Endothelial cell of umbilical vein (primary cell): ENCODE measurements around the gene LRP1. TPM values are rescaled to one million over a fixed set of nuclear protein-coding genes. Genes with fewer than 3 reads are reported as not detected.
A peak's percentile ranks its signal among the peaks of the same experiment; 100 is the strongest.

ENCODE experiments used
- BruUV-seq: library from RNA; stranded (reverse); fragments of 400-500 nt; replicated peaks from 2 replicates; lab custom pipeline; 2021; lab: Mats Ljungman, UMichigan
- CTCF ChIA-PET: fragments of 300-600, 350-600 bp; sonication (Branson Sonifier 250); formaldehyde crosslinking; loops from one replicate; lab custom pipeline; 2021; ENCODE audit warnings: antibody characterized with exemption, inconsistent platforms; lab: Charles Lee
- POLR2A ChIA-PET: fragments of 300-600, 350-600 bp; sonication (Branson Sonifier 250); formaldehyde crosslinking; loops from one replicate; lab custom pipeline; 2021; ENCODE audit warnings: antibody characterized with exemption, inconsistent platforms; lab: Charles Lee
- DNase-seq: peaks from one replicate; pipeline ENCODE4 v3.0.0-alpha.2; 2011; ENCODE audit warnings: low read depth, low spot score
- FAIRE-seq: peaks from 2 replicates; lab custom pipeline; 2011; peaks lifted over from hg19 to GRCh38; lab: Jason Lieb, UNC
- H2AFZ ChIP-seq: 2 replicates; pipeline ENCODE4 v1.6.0; 2012; ENCODE audit warnings: low read depth, low read length, control low read depth, inconsistent platforms
- H3K27ac ChIP-seq: 2 replicates; pipeline ENCODE4 v1.5.1; 2011; ENCODE audit warnings: low read depth, mild to moderate bottlenecking, control low read depth, low read length, moderate library complexity; ENCODE audit not compliant: insufficient read depth
- H3K27me3 ChIP-seq, 2 experiments: 2 replicates each; pipeline versions ENCODE4 v1.6.0 to v1.6.1; 2011; ENCODE audit warnings: low read length in 2 of 2, mixed read lengths in 1 of 2; ENCODE audit not compliant: control insufficient read depth in 2 of 2, insufficient read depth in 2 of 2
- H3K36me3 ChIP-seq, 2 experiments: 2 replicates in 1 of 2; 3 replicates in 1 of 2; pipeline ENCODE4 v1.5.1; 2011; ENCODE audit warnings: low read length in 2 of 2, mild to moderate bottlenecking in 1 of 2, moderate library complexity in 1 of 2; ENCODE audit not compliant: control insufficient read depth in 2 of 2, insufficient read depth in 2 of 2; ENCODE audit errors: extremely low read depth in 1 of 2
- H3K4me1 ChIP-seq: 3 replicates; pipeline ENCODE4 v1.5.1; 2011; ENCODE audit warnings: mild to moderate bottlenecking, low read length; ENCODE audit not compliant: control insufficient read depth, insufficient read depth; ENCODE audit errors: extremely low read depth
- H3K4me2 ChIP-seq: 2 replicates; pipeline ENCODE4 v1.6.1; 2011; ENCODE audit warnings: low read length, control low read depth, mixed read lengths; ENCODE audit not compliant: insufficient read depth
- H3K4me3 ChIP-seq, 3 experiments: fragments of 200-600 bp in 1 of 3; sonication (generic), shearing (Covaris generic) in 1 of 3; replicated peaks in 1 of 3; 2 replicates each; pipeline ENCODE4 v1.5.1; 2011 to 2016; ENCODE audit warnings: control low read depth in 3 of 3, low read length in 3 of 3, mild to moderate bottlenecking in 2 of 3, inconsistent platforms in 1 of 3, low read depth in 1 of 3, moderate library complexity in 1 of 3; ENCODE audit not compliant: insufficient read depth in 1 of 3
- H3K79me2 ChIP-seq: 2 replicates; pipeline ENCODE4 v1.6.0; 2012; ENCODE audit warnings: low read length, inconsistent platforms; ENCODE audit not compliant: control insufficient read depth, insufficient read depth
- H3K9ac ChIP-seq: replicated peaks from 2 replicates; pipeline ENCODE3; 2011; ENCODE audit warnings: low read length, control low read depth; ENCODE audit not compliant: insufficient read depth; ENCODE audit errors: extremely low read depth
- H3K9me1 ChIP-seq: replicated peaks from 3 replicates; pipeline ENCODE4 v1.6.0; 2011; ENCODE audit warnings: mild to moderate bottlenecking, low read length; ENCODE audit not compliant: control insufficient read depth, insufficient read depth; ENCODE audit errors: extremely low read depth
- H3K9me3 ChIP-seq: replicated peaks from 2 replicates; pipeline ENCODE4 v1.5.1; 2012; ENCODE audit warnings: low read length, inconsistent platforms; ENCODE audit not compliant: control insufficient read depth, insufficient read depth
- H4K20me1 ChIP-seq: replicated peaks from 2 replicates; pipeline ENCODE3; 2011; ENCODE audit warnings: mild to moderate bottlenecking, low read length; ENCODE audit not compliant: control insufficient read depth, insufficient read depth; ENCODE audit errors: extremely low read depth
- CTCF ChIP-seq, 2 donors: IDR thresholded peaks; 1 replicate in 1 of 2; 2 replicates in 1 of 2; pipeline ENCODE4 v1.5.1; 2011; ENCODE audit warnings: low read length in 2 of 2, mild to moderate bottlenecking in 2 of 2, moderate library complexity in 2 of 2, control low read depth in 1 of 2, inconsistent platforms in 1 of 2, low read depth in 1 of 2; ENCODE audit not compliant: insufficient read depth in 1 of 2; ENCODE audit errors: extremely low read depth in 1 of 2
- EZH2 ChIP-seq: IDR thresholded peaks from 2 replicates; pipeline ENCODE4 v1.6.1; 2012; ENCODE audit warnings: borderline replicate concordance, low read depth, mild to moderate bottlenecking, moderate library complexity, low read length, inconsistent platforms; ENCODE audit not compliant: severe bottlenecking
- FOS ChIP-seq: IDR thresholded peaks from 2 replicates; pipeline ENCODE4 v1.6.1; 2011; ENCODE audit warnings: mild to moderate bottlenecking, low read length, moderate library complexity, borderline replicate concordance; ENCODE audit not compliant: insufficient read depth
- GATA2 ChIP-seq: IDR thresholded peaks from 2 replicates; pipeline ENCODE4 v1.7.0; 2011; ENCODE audit warnings: low read depth, mild to moderate bottlenecking, moderate library complexity, mixed read lengths, low read length; ENCODE audit not compliant: insufficient read length, insufficient read depth
- JUN ChIP-seq: IDR thresholded peaks from 2 replicates; pipeline ENCODE4 v1.6.1; 2011; ENCODE audit warnings: borderline replicate concordance, low read depth; ENCODE audit not compliant: insufficient read length, insufficient read depth
- dilution Hi-C: fragments of 300-500 bp; cut with MboI; formaldehyde crosslinking; loops from one replicate; pipeline ENCODE4 v1.15.0; 2019; ENCODE audit warnings: low sequenced_read_pairs; ENCODE audit not compliant: extremely low pct_ligation_motif_present
- intact Hi-C: fragments of 100-400 bp; cut with micrococcal nuclease; formaldehyde crosslinking; loops from one replicate; pipeline ENCODE4 v1.10.0; 2022
- polyA plus RNA-seq, 4 experiments: library from polyadenylated mRNA; depleted of rRNA in 3 of 4; stranded (reverse) in 3 of 4; unstranded in 1 of 4; fragments of >200 nt; gene quantifications; 2 replicates each; pipeline versions ENCODE4 v1.2.1 to v1.2.3, GENCODE V29; 2011 to 2012; ENCODE audit warnings: missing spikeins in 1 of 4
- total RNA-seq: library from RNA; stranded (reverse); gene quantifications from 2 replicates; pipeline ENCODE4 v1.2.3, GENCODE V29; 2021

Gene LRP1
- total and polyA plus RNA-seq, 2 donors (not counting 3 experiments of a cell fraction or from before 2014, with no cell fraction given) = 1.6 to 4.6 TPM

GRCh38 chr12:57127101-57127725 lies 1.1 kb upstream of the LRP1 start:
- Histone ChIP-seq H3K4me1 (peaks cover 4% of the 10 kb centered on the region), H3K9ac (no peak overlapping the region), H4K20me1 (no peaks in the 10 kb centered on the region), H3K4me2 (peak overlapping the region; percentile 95), H3K9me3 (no peaks in the 10 kb centered on the region), H2AFZ (peak overlapping the region; percentile 82), H3K4me3 (peak overlapping the region; percentile 34 to 86 (median 68)), H3K27ac (no peak overlapping the region), H3K9me1 (no peaks in the 10 kb centered on the region), H3K36me3 (no peaks in the 10 kb centered on the region), H3K27me3 (peaks cover 40 to 58% of the 10 kb centered on the region in 2 experiments), H3K79me2 (no peaks in the 10 kb centered on the region)
- DNase-seq (no peak), FAIRE-seq (no peak)
- POLR2A ChIA-PET = interaction anchor here (1.2 kb wide), 1 partner anchor 402 kb away, joined by 3 read pairs; the partner anchor contains the start of gene NACA
- TSS peak; percentile 43 for BruUV-seq
- CTCF ChIA-PET = interaction anchor here (0.7 to 18.0 kb wide), 14 partner anchors 15 to 146 kb away, joined by 3 to 429 read pairs (median 4); partner anchors contain the start of genes SHMT2 and STAT6
- peak; percentile 32 for TF ChIP-seq FOS
- no peak for TF ChIP-seq GATA2
- TF ChIP-seq CTCF (IDR thresholded peaks at IDR 0.05; ENCODE audit: extremely low read depth in 1 of 2, insufficient read depth in 1 of 2, low read depth in 1 of 2, low read length in 2 of 2) = peak in 1 of 2 donors; percentile 16
- TF ChIP-seq JUN = no peak
- peak; percentile 45 for TF ChIP-seq EZH2
- dilution Hi-C loops = no loop called here
- intact Hi-C loops = loop anchor here (5.0 kb wide), 1 partner anchor 115 kb away; no protein-coding TSS in a partner anchor
